GM18858 (cell line): ENCODE measurements around the gene CEBPG.

Source experiments
- ATAC-seq: cut with Tn5 transposase; IDR thresholded peaks from one replicate; pipeline ENCODE4 v1.9.1; 2021; ENCODE audit not compliant: unreplicated experiment

Gene CEBPG

DNA sequence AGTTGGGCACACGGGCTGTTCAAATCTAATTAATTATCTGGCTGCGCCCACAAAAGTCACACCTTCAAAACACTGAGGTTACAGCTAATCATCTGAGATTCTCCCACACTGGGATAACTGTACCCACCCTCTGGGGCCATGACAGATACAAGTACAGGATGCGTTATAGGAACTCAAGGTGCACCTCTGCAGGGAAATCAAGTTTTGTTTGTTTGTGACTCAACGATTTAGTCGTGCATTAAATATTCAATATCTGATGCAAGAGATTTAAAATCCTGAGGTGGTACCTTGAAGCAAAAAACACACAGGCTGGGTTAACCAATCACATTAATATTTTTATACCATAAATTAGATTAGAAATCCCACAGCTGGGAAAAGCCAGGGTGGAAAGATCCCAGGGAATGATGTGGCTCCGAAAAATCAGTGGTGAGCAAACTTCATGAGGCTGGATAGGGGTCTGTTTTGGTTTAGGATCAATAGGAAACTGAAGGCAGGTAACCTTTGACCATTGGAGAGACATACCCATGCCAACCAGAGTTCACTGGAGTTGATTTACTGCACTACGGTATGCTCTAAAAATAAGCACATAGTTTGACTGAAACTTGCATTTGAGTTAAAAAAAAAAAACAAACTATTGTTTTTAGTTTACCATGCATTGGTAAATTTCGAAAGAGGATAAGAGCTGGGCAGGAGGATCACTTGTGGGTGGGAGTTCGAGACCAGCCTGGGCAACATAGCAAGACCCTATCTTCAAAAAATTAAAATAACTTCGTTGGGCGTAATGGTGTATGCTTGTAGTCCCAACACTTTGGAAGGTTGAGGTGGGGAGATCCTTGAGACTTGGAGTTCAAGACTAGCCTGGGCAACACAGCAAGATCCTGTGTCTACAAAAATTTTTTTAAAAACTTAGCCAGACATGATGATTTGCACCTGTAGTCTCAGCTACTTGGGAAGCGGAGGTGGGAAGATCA, 23.9 kb upstream of the CEBPG start:
- ATAC-seq: no peak

DNA sequence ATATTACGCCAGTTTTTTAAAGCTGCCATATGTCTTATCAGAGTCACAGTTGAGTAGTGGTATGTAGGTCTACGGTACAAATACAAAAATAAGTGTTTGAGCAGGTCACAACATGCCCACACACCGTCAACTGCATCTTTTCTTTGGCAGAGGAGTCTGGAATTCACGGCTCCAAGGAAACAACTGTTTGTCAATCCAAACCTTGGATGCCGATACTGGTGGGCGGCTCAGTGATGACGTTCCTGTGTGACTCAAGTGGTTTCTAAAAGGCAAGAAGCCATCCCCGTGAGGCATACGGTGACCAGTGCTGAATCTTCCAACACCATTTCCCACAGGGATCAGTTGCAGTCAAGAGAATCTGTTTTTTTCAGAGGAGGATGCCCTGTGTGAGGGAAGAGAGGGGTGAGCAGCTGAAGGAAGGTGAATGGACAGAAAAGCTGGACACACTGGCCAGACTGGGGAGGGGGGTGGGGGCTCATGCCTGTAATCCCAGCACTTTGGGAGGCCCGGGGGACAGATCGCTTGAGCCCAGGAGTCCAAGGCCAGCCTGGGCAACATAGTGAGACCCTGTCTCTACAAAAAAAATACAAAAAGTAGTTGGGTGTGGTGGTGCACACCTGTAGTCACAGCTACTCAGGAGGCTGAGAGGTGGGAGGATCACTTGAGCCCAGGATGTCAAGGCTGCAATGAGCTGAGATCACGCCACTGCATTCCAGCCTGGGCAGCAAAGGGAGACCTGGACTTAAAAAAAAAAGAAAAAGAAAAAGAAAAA, 22.8 kb upstream of the CEBPG start:
- no peak for ATAC-seq

DNA sequence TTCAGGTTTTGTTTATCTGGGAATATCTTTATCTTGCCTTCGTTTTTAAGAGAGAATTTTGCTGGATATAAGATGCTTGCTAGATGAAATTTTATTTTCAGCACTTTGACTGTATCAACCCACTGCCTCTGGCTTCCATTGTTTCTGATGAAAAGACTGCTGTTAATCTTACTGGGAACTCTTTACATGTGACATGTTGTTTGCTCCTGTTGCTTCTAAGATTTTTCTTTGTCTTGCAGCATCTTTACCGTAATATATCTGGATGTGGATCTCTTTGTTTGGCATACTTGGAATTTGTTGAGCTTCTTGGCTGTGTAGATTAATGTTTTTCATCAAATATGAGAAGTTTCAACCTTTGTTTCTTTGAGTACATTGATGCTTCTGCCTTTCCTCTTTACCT, 18.0 kb upstream of the CEBPG start:
- ATAC-seq: no peak

DNA sequence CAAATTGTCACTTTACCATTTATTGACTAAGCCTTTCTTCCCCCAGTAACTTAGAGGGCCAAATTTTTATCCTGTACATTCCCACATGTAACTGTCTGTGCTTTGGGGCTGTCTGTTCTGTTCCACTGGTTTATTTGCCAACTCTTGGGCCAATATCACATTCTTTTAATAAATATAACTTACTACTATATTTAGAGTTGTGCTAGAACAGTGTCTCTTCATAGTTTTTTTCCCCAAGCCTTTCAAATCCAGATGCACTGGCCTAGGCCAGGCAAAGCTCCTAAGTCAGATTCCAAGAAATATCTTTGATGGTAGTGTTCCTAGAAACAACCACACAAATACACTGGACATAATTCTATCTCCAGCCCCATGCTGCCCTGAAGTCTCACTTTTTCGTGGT, 16.0 kb upstream of the CEBPG start:
- no peak for ATAC-seq

DNA sequence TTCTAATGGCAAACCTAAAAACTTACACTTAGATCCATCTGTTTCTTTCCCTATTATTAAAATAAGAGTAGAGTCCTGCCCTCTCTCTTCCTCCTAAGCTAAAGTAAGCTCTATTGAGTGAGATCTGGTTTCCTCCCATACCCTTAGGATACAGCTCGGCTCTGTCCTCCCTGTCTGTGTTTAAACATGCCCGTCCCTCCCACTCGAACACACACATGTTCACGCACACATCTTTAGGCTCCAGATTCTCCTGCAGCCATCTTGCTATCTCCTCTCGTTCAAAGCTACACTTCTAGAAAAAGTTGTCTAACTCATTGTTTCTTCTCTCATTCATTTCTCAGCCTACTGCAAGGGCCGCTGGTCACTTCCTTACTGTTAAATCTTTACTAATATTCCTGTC, 15.1 kb upstream of the CEBPG start:
- ATAC-seq: no peak

DNA sequence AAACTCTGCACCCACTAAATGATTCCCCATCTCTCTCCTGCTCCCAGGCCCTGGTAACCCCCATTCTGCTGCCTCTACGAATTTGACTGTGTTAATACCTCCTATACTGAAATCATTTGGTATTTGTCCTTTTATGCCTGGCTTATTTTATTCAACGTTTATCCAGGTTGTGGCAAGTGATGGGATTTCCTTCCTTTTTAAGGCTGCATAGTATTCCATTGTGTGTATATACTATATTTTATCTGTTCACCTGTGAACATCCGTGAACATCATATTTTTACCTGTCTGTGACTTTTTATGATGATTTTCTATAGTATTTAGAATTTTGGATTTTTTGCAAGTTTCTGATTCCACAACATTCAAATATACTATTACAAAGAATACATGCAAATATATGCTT, 13.9 kb upstream of the CEBPG start:
- ATAC-seq: no peak

DNA sequence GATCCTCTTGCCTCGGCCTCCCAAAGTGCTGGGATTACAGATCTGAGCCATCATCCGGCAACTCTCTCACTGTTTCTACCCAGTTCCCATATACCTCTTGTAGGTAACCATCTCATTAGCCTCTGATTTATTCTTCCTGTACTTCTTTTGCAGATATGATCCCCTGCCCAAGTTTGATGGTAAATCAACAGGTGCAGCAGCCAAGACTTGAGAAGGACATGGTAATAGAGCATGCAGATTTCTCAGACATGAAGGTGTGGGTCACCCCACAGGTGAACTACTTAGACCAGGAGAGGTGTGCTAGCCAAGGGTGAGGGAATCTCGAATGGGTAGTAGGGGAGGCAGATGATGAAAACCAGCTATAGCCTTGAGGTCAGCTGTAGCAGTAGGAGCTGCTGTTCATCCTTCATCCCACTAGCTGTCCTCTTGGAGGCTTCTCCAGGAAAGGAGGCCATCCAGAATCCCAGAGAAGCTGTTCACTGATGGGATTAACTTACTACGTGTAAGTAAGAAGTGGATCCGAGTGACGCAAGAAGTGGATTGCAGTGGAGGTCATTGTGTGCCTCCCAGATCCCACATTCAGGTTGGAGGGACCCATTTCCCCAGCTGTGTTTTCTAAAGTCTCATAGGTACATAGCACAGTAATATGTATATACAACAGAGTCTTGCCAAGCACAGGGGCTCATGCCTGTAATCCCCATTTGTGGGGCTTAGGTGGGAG, 10.8 kb upstream of the CEBPG start:
- no peak for ATAC-seq

DNA sequence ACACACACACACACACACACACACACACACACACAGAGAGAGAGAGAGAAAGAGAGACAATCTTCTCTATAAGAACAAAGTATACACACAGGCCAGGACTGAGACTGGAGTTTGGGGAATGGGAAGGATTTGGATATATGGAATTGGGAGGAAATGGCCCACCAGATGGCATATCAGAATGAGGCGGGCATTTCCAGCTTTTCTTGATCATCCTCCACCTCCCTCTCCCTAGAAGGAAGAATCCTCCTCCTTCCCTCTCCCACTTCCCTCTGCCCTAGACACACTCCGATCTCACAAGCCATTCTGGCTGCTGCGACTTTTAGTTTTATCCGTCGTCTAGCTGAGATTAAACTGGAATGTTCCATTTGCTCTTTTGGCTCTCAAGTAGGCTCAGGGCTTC, 10.0 kb upstream of the CEBPG start:
- no peak for ATAC-seq

DNA sequence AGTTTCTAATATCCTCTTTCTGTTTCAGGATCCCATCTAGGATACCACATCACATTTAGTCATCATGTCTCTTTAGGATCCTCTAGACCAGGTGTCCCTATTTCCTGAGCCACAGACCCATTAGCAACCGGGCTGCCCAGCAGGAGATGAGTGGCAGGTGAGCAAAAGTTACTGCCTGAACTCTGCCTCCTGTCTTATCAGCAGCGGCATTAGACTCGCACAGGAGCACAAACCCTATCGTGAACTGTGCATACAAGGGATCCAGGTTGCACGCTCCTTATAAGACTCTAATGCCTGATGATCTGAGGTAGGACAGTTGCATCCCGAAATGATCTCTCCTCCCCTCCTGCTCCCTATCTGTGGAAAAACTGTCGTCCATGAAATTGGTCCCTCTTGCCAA, 7.8 kb upstream of the CEBPG start:
- ATAC-seq: no peak

DNA sequence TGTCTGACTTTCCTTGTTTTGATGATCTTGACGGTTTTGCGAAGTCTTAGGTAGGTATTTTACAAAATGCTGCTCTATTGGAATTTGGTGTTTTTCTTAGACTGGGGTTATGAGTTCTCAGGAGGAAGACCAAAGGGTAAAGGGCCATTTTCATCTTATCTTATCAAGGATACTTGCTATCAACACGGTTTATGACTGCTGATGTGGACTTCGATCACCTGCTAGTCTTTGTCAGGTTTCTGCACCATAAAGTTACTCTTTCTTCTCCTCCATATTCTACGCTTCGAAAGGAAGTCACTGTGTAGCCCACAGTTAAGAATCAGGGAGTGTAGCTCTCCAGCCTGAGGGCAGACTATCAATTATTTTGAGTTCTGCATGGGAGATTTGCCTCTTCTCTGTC, 7.4 kb upstream of the CEBPG start:
- ATAC-seq: no peak

DNA sequence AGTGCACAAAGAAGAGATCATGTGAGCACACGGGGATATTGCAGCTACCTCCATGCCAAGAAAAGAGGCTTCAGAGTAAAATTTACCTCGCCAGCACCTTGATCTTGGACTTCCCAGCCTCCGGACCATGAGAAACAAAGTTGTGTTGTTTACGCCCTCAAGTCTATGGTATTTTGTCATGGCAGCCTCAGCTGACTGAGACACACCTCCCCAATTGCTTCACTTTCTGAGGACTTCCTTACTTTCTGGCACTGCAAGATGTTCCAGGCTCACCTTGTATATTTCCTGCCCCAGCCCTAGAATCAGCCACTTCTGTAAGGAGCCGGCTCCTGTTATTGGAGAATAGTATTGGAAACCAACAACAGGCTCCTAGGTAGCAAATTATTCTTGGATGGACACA, 6.6 kb upstream of the CEBPG start:
- no peak for ATAC-seq

DNA sequence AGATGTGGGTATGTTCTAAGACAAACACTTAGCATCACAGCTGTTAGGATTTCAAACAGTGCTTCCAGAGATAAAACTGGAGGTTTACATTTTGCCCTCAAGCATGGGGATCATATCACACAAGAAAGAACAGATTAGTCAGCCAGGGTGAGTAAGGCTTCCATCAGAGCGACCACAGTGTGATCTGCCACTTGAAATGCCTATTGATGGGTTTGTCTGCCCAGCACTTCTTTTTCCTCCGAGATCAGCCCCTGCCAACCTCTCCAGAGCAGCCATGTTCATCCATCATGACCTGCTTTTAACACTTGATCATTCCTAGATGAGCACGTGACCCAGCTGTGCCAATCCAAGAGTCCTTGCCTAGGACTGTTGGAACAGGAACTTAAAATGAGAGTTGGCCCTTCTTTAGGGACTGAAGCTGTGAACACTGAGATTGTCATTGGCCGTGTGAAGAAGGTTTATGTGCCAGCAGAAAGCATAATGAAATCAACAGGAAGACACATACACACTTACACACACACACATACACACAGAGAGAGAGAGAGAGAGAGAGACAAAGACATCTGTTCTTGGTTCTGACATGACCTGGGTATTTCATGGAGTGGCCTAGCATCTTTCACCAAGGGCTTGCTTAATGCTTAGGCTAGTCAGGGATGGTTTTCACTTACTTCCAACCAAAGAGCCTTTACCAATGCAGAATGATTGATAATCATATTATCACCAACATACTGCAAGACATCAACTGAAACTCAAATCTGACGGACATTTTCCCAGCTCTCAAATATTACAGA, 5.2 kb upstream of the CEBPG start:
- no peak for ATAC-seq

DNA sequence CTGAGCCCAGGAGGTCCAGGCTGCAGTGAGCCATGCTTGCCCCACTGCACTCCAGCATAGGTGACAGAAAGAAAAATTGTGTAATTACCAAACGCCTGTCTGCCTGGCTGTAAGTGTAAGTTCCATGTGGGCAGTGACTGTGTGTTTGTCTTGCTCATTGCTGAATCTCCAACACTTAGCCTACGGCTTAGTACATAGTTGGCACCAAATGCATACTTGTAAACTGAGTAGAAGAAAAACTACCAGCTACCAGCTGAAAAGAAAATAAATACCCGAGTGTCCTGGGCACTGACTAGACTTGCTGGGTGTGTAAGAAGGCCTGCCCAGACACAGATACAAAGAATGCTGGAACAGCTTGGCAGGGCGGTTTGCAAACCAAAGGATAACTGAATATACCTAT, 2.7 kb upstream of the CEBPG start:
- no peak for ATAC-seq

DNA sequence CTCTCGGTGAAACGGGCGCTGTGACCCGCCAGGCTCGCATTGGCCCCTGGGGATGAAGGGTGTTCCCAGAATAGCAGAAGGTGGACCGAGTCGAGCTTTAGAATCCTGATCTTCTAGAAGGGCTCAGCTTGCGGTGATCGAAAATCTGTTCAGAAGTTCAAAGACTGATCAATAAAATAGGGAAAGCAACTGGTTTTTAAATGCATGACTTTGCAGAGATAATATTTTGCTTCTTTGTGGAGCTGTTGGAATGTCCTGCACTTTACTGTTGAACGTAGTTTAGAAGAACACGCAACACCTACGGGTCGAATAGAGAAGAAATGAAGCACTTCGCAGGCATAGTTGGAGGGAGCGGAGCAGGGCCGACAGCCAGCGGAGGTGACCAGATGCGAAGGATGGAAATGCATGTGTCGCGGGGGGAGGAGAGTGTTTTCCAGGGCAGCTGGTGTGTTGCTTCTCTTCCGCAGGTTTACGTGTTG, 766 bp downstream of the CEBPG start:
- no peak for ATAC-seq

DNA sequence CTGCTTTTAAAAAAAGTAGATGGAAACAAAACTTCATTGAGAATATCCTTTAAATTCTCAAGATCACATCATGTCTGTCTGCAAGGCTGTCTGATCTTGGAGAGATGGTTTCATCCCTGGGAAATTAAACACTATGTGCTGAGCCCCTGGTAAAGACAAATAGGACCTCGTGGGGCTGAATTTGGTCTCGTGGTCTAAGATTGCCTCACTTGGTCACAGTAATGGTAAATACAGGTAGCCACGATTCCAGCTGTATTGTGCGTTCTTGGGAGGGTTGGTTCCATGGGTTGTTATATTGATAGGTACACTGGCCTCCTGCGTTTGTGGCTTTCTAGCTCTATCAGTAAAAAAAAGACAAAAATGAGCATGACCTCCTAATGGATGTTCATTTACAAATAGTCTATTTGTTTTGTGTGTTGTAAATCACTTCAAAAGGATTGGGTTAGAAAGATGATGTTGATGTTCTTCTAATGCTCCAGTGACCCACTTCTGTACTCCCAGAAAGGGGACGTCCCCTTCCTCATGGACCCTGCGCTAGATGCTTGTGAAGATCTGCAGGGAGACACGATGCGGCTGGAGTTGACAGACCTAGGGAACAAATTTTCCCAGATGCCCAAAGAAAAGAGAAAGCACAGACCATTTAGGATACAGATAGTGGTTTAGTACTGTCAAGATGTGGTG, 1.8 kb downstream of the CEBPG start:
- ATAC-seq: no peak

DNA sequence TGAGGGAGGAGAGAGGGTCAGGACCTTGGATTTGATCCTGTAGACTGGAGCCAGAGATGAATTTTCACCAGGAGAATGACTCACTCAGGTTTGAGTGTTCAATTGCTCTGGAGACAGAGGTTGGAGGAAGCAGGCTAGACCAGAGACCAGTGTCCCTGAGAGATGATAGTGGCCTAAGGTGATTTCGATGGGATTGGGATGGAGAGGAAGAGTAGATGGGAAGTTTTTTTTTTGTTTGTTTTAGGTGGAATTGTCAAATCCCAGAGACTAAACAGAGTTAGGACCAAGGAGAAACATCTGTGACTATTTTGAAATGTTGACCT, 2.3 kb downstream of the CEBPG start:
- no peak for ATAC-seq

DNA sequence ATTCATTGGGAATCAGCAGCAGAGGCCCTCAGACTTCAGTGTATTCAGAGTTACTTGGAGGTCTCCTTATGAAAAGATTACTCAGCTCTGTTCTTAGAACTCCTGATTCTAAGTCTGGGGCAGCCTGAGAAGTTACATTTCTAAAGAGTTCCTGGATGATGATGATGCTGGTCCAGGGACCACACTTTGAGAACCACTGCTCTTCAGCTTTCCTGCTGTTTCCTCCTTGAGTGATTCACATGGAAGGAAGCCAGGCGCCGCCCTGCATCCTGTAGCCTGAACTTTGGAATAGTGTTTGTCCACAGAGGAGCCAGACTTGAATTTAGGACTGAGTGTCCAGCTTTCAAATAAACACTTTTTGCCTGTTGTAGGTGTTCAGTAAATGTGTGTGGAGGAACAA, 2.9 kb downstream of the CEBPG start:
- ATAC-seq: no peak

DNA sequence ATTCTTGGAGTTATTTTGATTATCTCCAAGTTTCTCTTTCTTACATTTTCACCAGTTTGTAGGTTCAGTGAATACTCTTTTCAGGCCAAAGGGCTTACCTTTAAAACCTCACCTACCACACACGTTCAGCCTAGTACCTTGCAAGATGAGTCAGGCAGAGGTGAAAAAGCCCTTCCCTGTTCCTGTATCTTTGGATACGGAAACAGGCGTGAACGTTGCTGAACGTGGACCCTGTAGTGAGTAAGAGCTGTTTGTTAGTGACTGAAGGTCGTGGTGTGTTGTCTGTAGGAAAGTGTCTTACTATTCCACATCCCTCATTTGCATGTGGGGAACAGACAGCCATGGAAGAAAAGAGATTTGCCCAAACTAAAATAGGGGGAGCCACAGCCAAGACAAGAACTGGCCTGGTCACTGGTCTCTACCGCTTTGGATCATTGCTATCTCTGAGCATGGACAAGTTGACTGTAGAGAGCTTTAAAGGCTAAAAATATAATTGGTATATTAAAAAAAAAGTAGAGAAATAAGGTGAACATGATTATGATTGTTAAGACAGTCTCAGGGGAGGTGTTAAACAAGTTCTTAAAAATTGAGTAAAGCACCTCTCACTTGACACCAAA, 3.5 kb downstream of the CEBPG start:
- no peak for ATAC-seq

DNA sequence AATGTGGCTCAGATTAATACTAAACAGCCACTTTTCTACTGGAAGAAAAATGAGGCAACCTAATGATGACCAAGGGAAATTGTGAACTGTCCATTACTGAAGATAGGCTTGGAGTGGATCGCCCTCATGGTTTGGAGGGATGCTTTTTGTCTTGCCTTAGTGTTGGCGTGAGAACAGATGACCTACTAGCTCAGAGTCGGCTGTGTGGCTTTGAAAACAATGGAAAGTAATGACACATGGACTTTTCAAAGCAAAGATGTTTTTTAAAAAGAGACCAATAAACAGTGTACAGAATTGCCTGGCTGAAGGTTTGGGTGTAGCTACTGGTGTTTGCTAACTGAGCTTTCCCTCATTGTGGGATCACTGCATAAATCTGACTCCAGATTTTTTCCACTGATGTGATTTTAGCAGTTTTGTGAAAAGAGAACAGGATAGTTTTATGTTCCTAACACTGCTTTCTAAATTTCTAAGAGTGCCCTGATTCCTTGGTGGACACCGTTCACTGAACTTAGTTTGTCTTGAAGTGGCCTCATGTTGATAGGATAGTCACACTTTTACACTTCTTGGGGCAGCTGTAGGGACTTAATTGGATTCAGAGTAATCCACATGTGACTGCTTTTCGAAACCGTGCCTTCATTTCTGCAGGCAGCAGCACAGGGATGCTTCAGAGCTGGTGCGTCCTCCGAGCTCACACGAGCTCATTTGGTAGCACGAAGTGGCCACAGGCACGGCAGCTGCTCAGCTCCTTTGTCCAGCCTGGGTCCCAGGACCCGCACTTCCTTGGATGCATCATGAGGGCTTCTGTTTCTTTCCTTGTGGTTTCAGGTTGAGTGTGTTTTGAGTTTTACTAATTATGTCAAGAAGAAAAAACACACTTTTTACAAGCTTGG, 4.3 kb downstream of the CEBPG start:
- ATAC-seq: no peak
